Left lung (tissue), 10 donors: ENCODE data around the gene PPFIA4. TPM values are rescaled to one million over a fixed set of nuclear protein-coding genes. Genes with fewer than 3 reads are reported as not detected.

Source experiments
- ATAC-seq: fragments of 200-7000 bp; cut with Tn5 transposase; one replicate; pipeline ENCODE4 v1.9.1; 2020; ENCODE audit warnings: moderate library complexity
- DNase-seq, 4 donors: peaks; one replicate each; pipeline ENCODE4 v3.0.0-alpha.2; 2013 to 2020
- H3K27ac ChIP-seq, 2 donors: fragments of 200-600 bp; sonication (generic) in 1 of 2; one replicate each; pipeline versions ENCODE4 v1.5.0 to v1.8.0; 2020 to 2021
- H3K27me3 ChIP-seq, 2 donors: fragments of 200-600 bp; sonication (generic) in 1 of 2; one replicate each; pipeline versions ENCODE4 v1.5.0 to v1.8.0; 2020 to 2021
- H3K36me3 ChIP-seq, 2 donors: fragments of 200-600 bp; sonication (generic) in 1 of 2; one replicate each; pipeline versions ENCODE4 v1.5.0 to v1.8.0; 2020 to 2021
- H3K4me1 ChIP-seq, 2 donors: fragments of 200-600 bp; one replicate each; pipeline ENCODE4 v1.8.0; 2021
- H3K4me3 ChIP-seq, 2 donors: fragments of 200-600 bp; sonication (generic) in 1 of 2; one replicate each; pipeline versions ENCODE4 v1.5.0 to v1.8.0; 2020 to 2021; ENCODE audit warnings: mild to moderate bottlenecking in 1 of 2
- H3K9me3 ChIP-seq, 2 donors: fragments of 200-600 bp; sonication (generic) in 1 of 2; one replicate each; pipeline versions ENCODE4 v1.5.0 to v1.8.0; 2020 to 2021
- intact Hi-C, 2 donors: fragments of 100-400 bp; cut with DNase I; formaldehyde crosslinking; loops; one replicate each; pipeline versions ENCODE4 v1.11.2 to v1.14.2; 2022
- polyA plus RNA-seq, 6 donors: library from polyadenylated mRNA; unstranded; fragments of 120-200 nt; gene quantifications; one replicate each; pipeline ENCODE4 v1.2.1, GENCODE V29; 2013; ENCODE audit not compliant: insufficient read length in 6 of 6
- total RNA-seq, 2 donors: library from RNA; stranded (reverse); fragmentation: NEBNext Ultra II Directional; extraction: Animal tissue kit (Norgen Biotek cat#: 25700); gene quantifications; one replicate each; pipeline ENCODE4 v1.2.1, GENCODE V29; 2021
- TF ChIP-seq, protein P1 (sequence below), 2 donors: fragments of 200-600 bp; sonication (generic) in 1 of 2; IDR thresholded peaks; one replicate each; pipeline versions ENCODE4 v1.5.0 to v1.8.0; 2021; ENCODE audit warnings: antibody characterized with exemption in 2 of 2
- donor health status: DM: no; HTN: yes; CAD: no.
- donor health status: DM: no; HTN: no; CAD: no.

Gene PPFIA4
- total and polyA plus RNA-seq, 8 donors = 1.3 to 5.1 (median 3.3) TPM

DNA sequence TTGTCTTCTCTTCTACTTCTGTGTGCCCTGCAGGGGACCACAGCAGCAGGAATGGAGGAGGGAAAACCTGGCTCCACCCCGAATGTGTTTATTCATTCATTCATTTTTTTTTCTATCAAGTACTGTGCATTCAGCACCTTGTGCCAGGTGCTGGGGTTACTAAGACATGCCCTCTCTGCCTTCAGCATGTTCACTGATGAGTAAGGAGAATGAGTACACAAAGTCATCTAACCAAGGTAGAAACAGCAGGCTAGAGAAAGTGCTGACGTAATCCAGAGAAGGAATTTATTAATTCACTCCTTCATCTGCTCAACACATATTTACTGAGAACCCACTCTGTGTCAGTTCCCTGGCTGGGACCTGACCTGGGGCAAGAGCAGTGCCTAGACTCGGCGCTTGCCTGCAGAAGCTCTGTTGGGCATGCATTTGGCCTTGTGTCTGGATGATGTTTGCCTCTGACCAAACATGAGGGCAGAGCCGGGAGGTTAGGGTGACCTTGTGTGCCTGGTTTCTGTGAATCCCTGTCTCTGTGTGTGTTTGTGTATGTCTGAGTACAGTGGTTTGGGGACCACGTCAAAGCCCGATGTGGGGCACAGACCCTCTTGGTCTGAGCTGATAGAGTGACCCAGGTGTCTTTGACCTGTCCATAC is 62.8 kb downstream of the PPFIA4 start:
- TF ChIP-seq, protein P1, sequence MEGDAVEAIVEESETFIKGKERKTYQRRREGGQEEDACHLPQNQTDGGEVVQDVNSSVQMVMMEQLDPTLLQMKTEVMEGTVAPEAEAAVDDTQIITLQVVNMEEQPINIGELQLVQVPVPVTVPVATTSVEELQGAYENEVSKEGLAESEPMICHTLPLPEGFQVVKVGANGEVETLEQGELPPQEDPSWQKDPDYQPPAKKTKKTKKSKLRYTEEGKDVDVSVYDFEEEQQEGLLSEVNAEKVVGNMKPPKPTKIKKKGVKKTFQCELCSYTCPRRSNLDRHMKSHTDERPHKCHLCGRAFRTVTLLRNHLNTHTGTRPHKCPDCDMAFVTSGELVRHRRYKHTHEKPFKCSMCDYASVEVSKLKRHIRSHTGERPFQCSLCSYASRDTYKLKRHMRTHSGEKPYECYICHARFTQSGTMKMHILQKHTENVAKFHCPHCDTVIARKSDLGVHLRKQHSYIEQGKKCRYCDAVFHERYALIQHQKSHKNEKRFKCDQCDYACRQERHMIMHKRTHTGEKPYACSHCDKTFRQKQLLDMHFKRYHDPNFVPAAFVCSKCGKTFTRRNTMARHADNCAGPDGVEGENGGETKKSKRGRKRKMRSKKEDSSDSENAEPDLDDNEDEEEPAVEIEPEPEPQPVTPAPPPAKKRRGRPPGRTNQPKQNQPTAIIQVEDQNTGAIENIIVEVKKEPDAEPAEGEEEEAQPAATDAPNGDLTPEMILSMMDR (IDR thresholded peaks at IDR 0.05) = no peak
- Histone ChIP-seq H3K9me3 (peaks cover 0 to 4% of the 10 kb centered on the region in 2 donors), H3K4me1 (no peaks in the 10 kb centered on the region), H3K4me3 (no peak overlapping the region), H3K36me3 (no peaks in the 10 kb centered on the region), H3K27me3 (no peaks in the 10 kb centered on the region), H3K27ac (no peak overlapping the region)
- ATAC-seq (no peak), DNase-seq (no peak)
- intact Hi-C loops = no loop called here

DNA sequence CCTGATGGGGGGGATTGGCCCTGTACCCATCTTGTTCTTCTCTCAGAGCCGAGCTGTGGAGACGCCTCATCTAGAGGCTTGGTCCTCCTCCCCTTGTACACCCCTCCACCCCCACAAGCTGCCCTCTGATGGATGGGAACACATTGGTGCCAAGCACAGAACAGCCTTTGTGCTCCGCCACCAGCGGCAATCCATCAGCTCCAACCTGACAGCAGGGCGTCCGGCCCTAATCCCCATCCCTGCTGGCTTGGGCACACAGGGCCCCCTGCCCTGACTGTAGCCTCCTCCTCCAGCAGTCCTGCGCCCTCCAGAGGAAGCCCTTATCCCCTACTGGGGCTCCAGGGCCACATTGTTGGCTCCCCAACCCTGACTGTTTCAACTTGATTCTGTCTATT is 63.4 kb downstream of the PPFIA4 start:
- Histone ChIP-seq H3K27me3 (no peaks in the 10 kb centered on the region), H3K36me3 (no peaks in the 10 kb centered on the region), H3K9me3 (peaks cover 0 to 9% of the 10 kb centered on the region in 2 donors), H3K4me1 (no peaks in the 10 kb centered on the region), H3K27ac (no peak overlapping the region), H3K4me3 (no peak overlapping the region)
- ATAC-seq (no peak), DNase-seq (no peak)
- TF ChIP-seq, protein P1 (IDR thresholded peaks at IDR 0.05) = no peak
- intact Hi-C loops = no loop called here

DNA sequence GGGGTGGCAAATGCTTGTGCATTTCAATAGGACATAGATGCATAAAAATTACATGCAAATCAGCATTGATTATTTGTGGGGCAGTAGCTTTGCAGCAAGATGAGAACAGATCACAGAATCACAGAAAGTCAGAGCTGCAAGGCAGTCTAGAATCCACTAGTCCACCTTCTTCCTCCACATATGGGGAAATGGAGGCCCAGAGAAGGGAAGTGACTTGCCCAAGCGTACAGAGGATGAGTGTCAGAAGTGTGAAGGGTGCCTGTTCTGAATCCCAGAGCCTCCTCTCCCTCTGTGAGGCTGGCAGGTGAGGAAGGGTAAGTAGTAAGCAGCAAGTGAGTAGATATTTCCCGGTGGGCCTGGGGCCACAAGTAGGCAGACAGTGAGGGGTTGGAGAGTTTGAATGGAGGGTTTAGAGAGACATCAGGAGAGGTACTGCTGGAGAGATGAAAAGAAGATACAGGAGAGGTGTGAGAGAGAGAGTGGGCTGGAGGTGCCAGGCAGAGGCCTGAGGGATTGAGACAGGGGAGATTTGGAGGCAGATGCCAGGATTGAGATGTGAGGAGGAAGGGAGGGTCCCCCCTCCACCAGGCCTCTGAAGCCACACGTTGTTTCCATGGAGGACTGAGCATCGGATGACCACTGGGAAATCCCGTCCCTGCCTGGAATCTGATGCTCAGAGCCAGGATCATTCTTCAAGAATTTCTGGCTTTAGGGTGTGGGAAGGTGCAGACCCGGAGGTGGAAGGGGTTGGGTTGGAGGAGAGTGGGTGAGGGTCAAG is 64.3 kb downstream of the PPFIA4 start:
- H3K27me3 ChIP-seq = no peaks in the 10 kb centered on the region
- H3K9me3 ChIP-seq = peaks cover 0 to 19% of the 10 kb centered on the region in 2 donors
- no peaks in the 10 kb centered on the region for H3K36me3 ChIP-seq
- intact Hi-C loops = no loop called here
- H3K27ac ChIP-seq = no peak overlapping the region
- TF ChIP-seq, protein P1 (IDR thresholded peaks at IDR 0.05) = no peak
- no peak for ATAC-seq
- no peak for DNase-seq
- no peak overlapping the region for H3K4me3 ChIP-seq
- no peaks in the 10 kb centered on the region for H3K4me1 ChIP-seq

DNA sequence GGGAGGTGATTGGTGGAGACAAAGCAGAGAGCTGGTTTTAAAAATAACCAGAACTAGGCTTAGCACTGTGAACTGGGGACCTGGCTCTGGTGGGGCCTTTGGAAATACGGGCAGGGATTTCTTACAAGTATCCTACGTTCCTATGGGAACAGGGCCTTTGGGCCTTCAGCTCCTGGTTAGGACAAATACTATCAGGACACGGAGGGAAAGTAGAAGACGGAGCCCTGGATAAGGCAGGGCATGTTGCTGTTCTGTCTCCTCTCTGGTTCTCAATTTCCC is 64.8 kb downstream of the PPFIA4 start:
- H3K27me3 ChIP-seq = no peaks in the 10 kb centered on the region
- no peak overlapping the region for H3K27ac ChIP-seq
- H3K4me1 ChIP-seq = no peaks in the 10 kb centered on the region
- peaks cover 0 to 24% of the 10 kb centered on the region in 2 donors for H3K9me3 ChIP-seq
- DNase-seq (no peak), ATAC-seq (no peak)
- H3K36me3 ChIP-seq = no peaks in the 10 kb centered on the region
- no peak overlapping the region for H3K4me3 ChIP-seq
- TF ChIP-seq, protein P1 (IDR thresholded peaks at IDR 0.05) = no peak
- intact Hi-C loops = no loop called here

DNA sequence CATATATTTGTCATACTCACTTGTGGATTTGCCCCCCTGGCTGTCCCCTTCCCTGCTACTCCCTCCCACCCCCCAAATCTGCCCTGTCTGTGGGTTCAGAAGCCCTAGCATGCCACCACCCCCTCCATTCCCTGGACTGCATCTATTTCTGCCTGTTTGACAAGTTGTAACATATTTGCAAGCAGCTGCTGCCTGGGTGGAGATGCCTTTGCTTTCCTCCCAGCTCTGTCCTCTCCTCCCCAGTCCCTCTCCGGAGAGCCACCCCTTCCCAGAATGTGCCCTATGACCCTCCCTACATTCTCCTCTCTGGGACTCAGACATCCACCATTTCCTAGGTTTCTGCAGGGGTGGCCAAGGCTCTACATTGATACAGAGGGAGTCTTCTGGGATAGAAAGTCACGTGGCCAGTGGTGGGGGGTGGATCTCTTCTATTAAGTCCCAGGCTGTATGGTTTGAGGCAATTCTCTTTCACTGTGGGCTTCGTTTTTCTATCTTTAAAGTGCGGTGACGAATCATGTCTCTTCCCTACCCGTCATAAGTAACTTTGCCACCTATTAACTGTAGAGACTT is 65.6 kb downstream of the PPFIA4 start:
- peaks cover 0 to 25% of the 10 kb centered on the region in 2 donors for H3K9me3 ChIP-seq
- intact Hi-C loops = no loop called here
- no peaks in the 10 kb centered on the region for H3K36me3 ChIP-seq
- H3K4me3 ChIP-seq = no peak overlapping the region
- H3K27me3 ChIP-seq = no peaks in the 10 kb centered on the region
- TF ChIP-seq, protein P1 (IDR thresholded peaks at IDR 0.05) = no peak
- no peak overlapping the region for H3K27ac ChIP-seq
- DNase-seq (no peak), ATAC-seq (no peak)
- H3K4me1 ChIP-seq = no peaks in the 10 kb centered on the region
